Vagina (tissue), 2 donors: Measurements from ENCODE around the gene BPIFB1.

Experiments used
- POLR2A ChIP-seq, 2 donors: fragments of 450-650 bp; IDR thresholded peaks; one replicate each; pipeline ENCODE4 v1.6.1; 2017; ENCODE audit warnings: antibody characterized with exemption in 2 of 2, mild to moderate bottlenecking in 2 of 2, moderate library complexity in 2 of 2
- POLR2AphosphoS5 ChIP-seq, 2 donors: sonication (generic); formaldehyde crosslinking; IDR thresholded peaks; one replicate each; pipeline ENCODE4 v1.9.0; 2017; ENCODE audit warnings: antibody characterized with exemption in 2 of 2, mild to moderate bottlenecking in 2 of 2, low read depth in 1 of 2; ENCODE audit not compliant: insufficient read depth in 1 of 2
- TF ChIP-seq, protein P1 (sequence below), 3 experiments: fragments of 450-650 bp in 2 of 3; fragments of 200-600 bp in 1 of 3; sonication (generic) in 1 of 3; IDR thresholded peaks; one replicate each; pipeline ENCODE4 v1.5.1; 2017 to 2019; ENCODE audit warnings: antibody characterized with exemption in 3 of 3, mild to moderate bottlenecking in 2 of 3, moderate library complexity in 2 of 3

DNA sequence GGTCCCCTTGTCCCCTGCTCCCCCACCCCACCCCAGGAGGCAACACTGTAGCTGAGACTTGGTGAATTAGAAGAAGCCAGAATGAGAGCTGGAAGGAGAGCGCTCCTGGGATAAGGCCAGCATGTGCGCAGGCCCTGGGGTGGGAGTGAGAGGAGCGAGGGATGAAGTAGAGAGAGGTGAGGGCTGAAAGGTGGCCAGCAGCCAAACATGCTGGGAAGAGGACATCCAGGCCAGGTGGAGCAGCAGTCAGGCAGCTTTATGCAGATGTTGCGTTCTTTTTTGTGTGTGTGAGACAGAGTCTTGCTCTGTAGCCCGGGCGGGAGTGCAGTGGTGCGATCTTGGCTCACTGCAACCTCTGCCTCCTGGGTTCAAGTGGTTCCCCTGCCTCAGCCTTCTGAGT is 2.2 kb upstream of the BPIFB1 start:
- TF ChIP-seq, protein P1, sequence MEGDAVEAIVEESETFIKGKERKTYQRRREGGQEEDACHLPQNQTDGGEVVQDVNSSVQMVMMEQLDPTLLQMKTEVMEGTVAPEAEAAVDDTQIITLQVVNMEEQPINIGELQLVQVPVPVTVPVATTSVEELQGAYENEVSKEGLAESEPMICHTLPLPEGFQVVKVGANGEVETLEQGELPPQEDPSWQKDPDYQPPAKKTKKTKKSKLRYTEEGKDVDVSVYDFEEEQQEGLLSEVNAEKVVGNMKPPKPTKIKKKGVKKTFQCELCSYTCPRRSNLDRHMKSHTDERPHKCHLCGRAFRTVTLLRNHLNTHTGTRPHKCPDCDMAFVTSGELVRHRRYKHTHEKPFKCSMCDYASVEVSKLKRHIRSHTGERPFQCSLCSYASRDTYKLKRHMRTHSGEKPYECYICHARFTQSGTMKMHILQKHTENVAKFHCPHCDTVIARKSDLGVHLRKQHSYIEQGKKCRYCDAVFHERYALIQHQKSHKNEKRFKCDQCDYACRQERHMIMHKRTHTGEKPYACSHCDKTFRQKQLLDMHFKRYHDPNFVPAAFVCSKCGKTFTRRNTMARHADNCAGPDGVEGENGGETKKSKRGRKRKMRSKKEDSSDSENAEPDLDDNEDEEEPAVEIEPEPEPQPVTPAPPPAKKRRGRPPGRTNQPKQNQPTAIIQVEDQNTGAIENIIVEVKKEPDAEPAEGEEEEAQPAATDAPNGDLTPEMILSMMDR (IDR thresholded peaks at IDR 0.05) = no peak
- TF ChIP-seq POLR2A (IDR thresholded peaks at IDR 0.05) = no peak
- TF ChIP-seq POLR2AphosphoS5 (IDR thresholded peaks at IDR 0.05; ENCODE audit: insufficient read depth in 1 of 2, low read depth in 1 of 2) = no peak
